Liver (tissue), 9 donors: Measurements from ENCODE around the gene GNG2. TPM values are rescaled to one million over a fixed set of nuclear protein-coding genes. Genes with fewer than 3 reads are reported as not detected.

Source experiments
- DNase-seq: peaks from one replicate; pipeline ENCODE4 v3.0.0-alpha.2; 2017; ENCODE audit warnings: low spot score
- H3K27ac ChIP-seq, 2 donors: one replicate each; pipeline ENCODE4 v1.7.0; 2013; ENCODE audit warnings: inconsistent platforms in 2 of 2, low read length in 2 of 2, control low read depth in 1 of 2, low read depth in 1 of 2, mild to moderate bottlenecking in 1 of 2
- H3K27me3 ChIP-seq, 4 donors: one replicate each; pipeline versions ENCODE4 v1.6.1 to v1.7.0; 2013; ENCODE audit warnings: low read length in 3 of 4, inconsistent platforms in 1 of 4, mild to moderate bottlenecking in 1 of 4, moderate library complexity in 1 of 4; ENCODE audit not compliant: control insufficient read depth in 4 of 4, insufficient read depth in 4 of 4
- H3K36me3 ChIP-seq, 4 donors: one replicate each; pipeline versions ENCODE4 v1.6.1 to v1.7.0; 2013; ENCODE audit warnings: low read length in 3 of 4, mild to moderate bottlenecking in 3 of 4, low read depth in 1 of 4, moderate library complexity in 1 of 4; ENCODE audit not compliant: control insufficient read depth in 4 of 4, insufficient read depth in 3 of 4
- H3K4me1 ChIP-seq, 4 donors: one replicate each; pipeline versions ENCODE4 v1.6.1 to v1.7.0; 2013; ENCODE audit warnings: low read length in 3 of 4, mild to moderate bottlenecking in 3 of 4, moderate library complexity in 1 of 4; ENCODE audit not compliant: control insufficient read depth in 4 of 4, insufficient read depth in 4 of 4
- H3K4me3 ChIP-seq, 3 donors: one replicate each; pipeline versions ENCODE4 v1.6.1 to v1.7.0; 2013; ENCODE audit warnings: low read length in 3 of 3, control low read depth in 1 of 3, low read depth in 1 of 3, mild to moderate bottlenecking in 1 of 3
- H3K9ac ChIP-seq, 2 donors: one replicate each; pipeline ENCODE4 v1.7.0; 2013; ENCODE audit warnings: low read length in 2 of 2, mild to moderate bottlenecking in 2 of 2, moderate library complexity in 2 of 2, control low read depth in 1 of 2, low read depth in 1 of 2
- H3K9me3 ChIP-seq, 4 donors: one replicate each; pipeline versions ENCODE4 v1.6.1 to v1.7.0; 2013; ENCODE audit warnings: low read length in 3 of 4; ENCODE audit not compliant: control insufficient read depth in 4 of 4
- EGR1 ChIP-seq, 2 donors: IDR thresholded peaks; 2 replicates each; pipeline ENCODE4 v1.6.1; 2016 to 2018; ENCODE audit warnings: antibody characterized with exemption in 2 of 2, low read depth in 2 of 2
- FOXA1 ChIP-seq: IDR thresholded peaks from 2 replicates; pipeline ENCODE4 v1.6.1; 2016; ENCODE audit warnings: antibody characterized with exemption
- FOXA2 ChIP-seq: IDR thresholded peaks from 2 replicates; pipeline ENCODE4 v1.6.1; 2016; ENCODE audit warnings: antibody characterized with exemption
- GABPA ChIP-seq, 2 donors: IDR thresholded peaks in 1 of 2; conservative IDR thresholded peaks in 1 of 2; 2 replicates each; pipeline ENCODE4 v1.6.1; 2016; ENCODE audit warnings: antibody characterized with exemption in 2 of 2, mild to moderate bottlenecking in 1 of 2, moderate library complexity in 1 of 2
- HNF4A ChIP-seq, 2 donors: conservative IDR thresholded peaks; 2 replicates each; pipeline ENCODE4 v1.6.1; 2016; ENCODE audit warnings: antibody characterized with exemption in 2 of 2, mild to moderate bottlenecking in 2 of 2
- HNF4G ChIP-seq: IDR thresholded peaks from 2 replicates; pipeline ENCODE4 v1.6.1; 2016; ENCODE audit warnings: antibody characterized with exemption
- RAD21 ChIP-seq, 2 donors: IDR thresholded peaks; 2 replicates each; pipeline ENCODE4 v1.6.1; 2016; ENCODE audit warnings: antibody characterized with exemption in 2 of 2, mild to moderate bottlenecking in 2 of 2
- RXRA ChIP-seq, 2 donors: IDR thresholded peaks; 2 replicates each; pipeline ENCODE4 v1.6.1; 2017 to 2018; ENCODE audit warnings: antibody characterized with exemption in 2 of 2, mild to moderate bottlenecking in 1 of 2
- SP1 ChIP-seq: IDR thresholded peaks from 2 replicates; pipeline ENCODE4 v1.6.1; 2018; ENCODE audit warnings: antibody characterized with exemption, mild to moderate bottlenecking
- TAF1 ChIP-seq: conservative IDR thresholded peaks from 2 replicates; pipeline ENCODE4 v1.6.1; 2016; ENCODE audit warnings: antibody characterized with exemption, mild to moderate bottlenecking
- YY1 ChIP-seq: IDR thresholded peaks from 2 replicates; pipeline ENCODE4 v1.6.1; 2016; ENCODE audit warnings: antibody characterized with exemption, mild to moderate bottlenecking
- WGBS: extraction: QIAGEN DNeasy Blood & Tissue Kit; methylation state at CpG from one replicate; pipeline ENCODE4 v1.1.7; 2013; 5-methylcytosine and 5-hydroxymethylcytosine counted together
- polyA plus RNA-seq, 2 donors: library from polyadenylated mRNA; stranded (reverse) in 1 of 2; unstranded in 1 of 2; fragments of 200-250 nt in 1 of 2; fragments of >200 nt in 1 of 2; fragmentation: Nextera tagmentation in 1 of 2; extraction: Ambion mirVana in 1 of 2; gene quantifications; one replicate each; pipeline versions ENCODE4 v1.2.1 to v1.2.3, GENCODE V29; 2013 to 2015
- total RNA-seq, 2 donors: library from RNA; depleted of rRNA; stranded (reverse); fragments of >200 nt; gene quantifications; one replicate each; pipeline ENCODE4 v1.2.3, GENCODE V29; 2014
- TF ChIP-seq, protein P1 (sequence below): IDR thresholded peaks from 2 replicates; pipeline ENCODE4 v1.6.1; 2016; ENCODE audit warnings: antibody characterized with exemption
- TF ChIP-seq, protein P2 (sequence below): fragments of 150-350 bp; IDR thresholded peaks from 2 replicates; pipeline ENCODE4 v1.5.1; 2017; ENCODE audit warnings: improper control_type of control experiment, low read depth, low read length; ENCODE audit not compliant: missing input control
- TF ChIP-seq, protein P3 (sequence below): IDR thresholded peaks from 2 replicates; pipeline ENCODE4 v1.6.1; 2016; ENCODE audit warnings: antibody characterized with exemption
- TF ChIP-seq, protein P4 (sequence below): IDR thresholded peaks from 2 replicates; pipeline ENCODE4 v1.6.1; 2016; ENCODE audit warnings: antibody characterized with exemption, mild to moderate bottlenecking
- TF ChIP-seq, protein P5 (sequence below): IDR thresholded peaks from 2 replicates; pipeline ENCODE4 v1.6.1; 2016; ENCODE audit warnings: antibody characterized with exemption
- donor health status: healthy.
- donor health status: healthy.
- donor health status: healthy.
- donor health status: healthy.
- donor health status: healthy.

GNG2 gene
- total and polyA plus RNA-seq, 4 donors: 3.5 to 11.2 (median 4.4) TPM

DNA sequence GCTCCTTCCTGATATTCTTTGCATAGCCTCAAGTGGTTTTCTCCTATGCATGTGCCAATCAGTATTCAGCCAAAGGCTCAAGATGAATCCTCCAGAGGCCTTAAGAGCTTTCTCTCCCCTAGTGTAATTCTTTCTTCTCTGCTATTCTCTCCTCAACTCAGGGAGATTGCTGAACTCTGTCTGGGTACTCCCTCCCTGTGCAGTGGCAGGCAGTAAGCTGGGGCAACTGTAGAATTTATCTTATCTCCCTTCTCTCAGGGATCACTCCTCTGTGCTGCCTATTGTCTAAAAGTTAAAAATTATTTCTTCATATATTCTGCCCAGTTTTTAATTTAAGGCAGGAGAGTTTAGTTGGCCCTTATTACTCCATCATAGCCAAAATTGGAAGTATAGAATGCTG lies 100.5 kb downstream of the GNG2 start:
- Histone ChIP-seq H3K4me1 (no peaks in the 10 kb centered on the region), H3K36me3 (peaks cover 0 to 3% (median 0%) of the 10 kb centered on the region in 4 donors), H3K9ac (no peak overlapping the region), H3K27ac (no peak overlapping the region), H3K27me3 (no peaks in the 10 kb centered on the region), H3K9me3 (peaks cover 0 to 15% (median 11%) of the 10 kb centered on the region in 4 donors), H3K4me3 (no peak overlapping the region)
- TF ChIP-seq SP1 (no peak), FOXA1 (no peak), GABPA (IDR thresholded peaks at IDR 0.05 in 1 of 2, conservative IDR thresholded peaks at IDR 0.05 in 1 of 2) (no peak), FOXA2 (no peak), EGR1 (IDR thresholded peaks at IDR 0.05; ENCODE audit: low read depth in 2 of 2) (no peak), HNF4G (no peak), TAF1 (no peak), RAD21 (IDR thresholded peaks at IDR 0.05) (no peak), RXRA (IDR thresholded peaks at IDR 0.05) (no peak), HNF4A (conservative IDR thresholded peaks at IDR 0.05) (no peak)
- TF ChIP-seq, protein P1, sequence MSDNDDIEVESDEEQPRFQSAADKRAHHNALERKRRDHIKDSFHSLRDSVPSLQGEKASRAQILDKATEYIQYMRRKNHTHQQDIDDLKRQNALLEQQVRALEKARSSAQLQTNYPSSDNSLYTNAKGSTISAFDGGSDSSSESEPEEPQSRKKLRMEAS: no peak
- TF ChIP-seq, protein P2, sequence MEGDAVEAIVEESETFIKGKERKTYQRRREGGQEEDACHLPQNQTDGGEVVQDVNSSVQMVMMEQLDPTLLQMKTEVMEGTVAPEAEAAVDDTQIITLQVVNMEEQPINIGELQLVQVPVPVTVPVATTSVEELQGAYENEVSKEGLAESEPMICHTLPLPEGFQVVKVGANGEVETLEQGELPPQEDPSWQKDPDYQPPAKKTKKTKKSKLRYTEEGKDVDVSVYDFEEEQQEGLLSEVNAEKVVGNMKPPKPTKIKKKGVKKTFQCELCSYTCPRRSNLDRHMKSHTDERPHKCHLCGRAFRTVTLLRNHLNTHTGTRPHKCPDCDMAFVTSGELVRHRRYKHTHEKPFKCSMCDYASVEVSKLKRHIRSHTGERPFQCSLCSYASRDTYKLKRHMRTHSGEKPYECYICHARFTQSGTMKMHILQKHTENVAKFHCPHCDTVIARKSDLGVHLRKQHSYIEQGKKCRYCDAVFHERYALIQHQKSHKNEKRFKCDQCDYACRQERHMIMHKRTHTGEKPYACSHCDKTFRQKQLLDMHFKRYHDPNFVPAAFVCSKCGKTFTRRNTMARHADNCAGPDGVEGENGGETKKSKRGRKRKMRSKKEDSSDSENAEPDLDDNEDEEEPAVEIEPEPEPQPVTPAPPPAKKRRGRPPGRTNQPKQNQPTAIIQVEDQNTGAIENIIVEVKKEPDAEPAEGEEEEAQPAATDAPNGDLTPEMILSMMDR: no peak
- DNase-seq: no peak

DNA sequence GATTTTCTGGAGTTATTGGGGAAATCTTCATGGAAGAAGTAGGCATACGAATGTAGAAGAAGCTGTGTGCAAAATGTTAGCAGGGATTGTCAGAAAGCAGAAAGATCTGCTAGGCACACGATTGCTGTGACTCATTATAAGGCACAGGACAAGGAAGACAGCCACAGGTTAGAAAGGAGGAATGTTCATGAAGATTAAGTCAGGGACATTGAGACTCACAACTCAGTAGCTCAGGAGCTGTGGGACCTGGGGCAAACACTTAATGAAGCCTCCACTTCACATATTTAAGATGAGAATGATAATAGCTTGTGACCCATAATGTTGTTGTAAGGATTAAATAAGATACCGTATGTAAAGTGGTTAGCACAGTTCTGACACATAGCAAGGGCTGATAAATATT lies 102.3 kb downstream of the GNG2 start:
- Histone ChIP-seq H3K27me3 (peaks cover 0 to 4% (median 0%) of the 10 kb centered on the region in 4 donors), H3K4me3 (no peak overlapping the region), H3K4me1 (no peaks in the 10 kb centered on the region), H3K36me3 (peaks cover 0 to 3% (median 0%) of the 10 kb centered on the region in 4 donors), H3K9ac (no peak overlapping the region), H3K27ac (no peak overlapping the region), H3K9me3 (peaks cover 0 to 15% (median 11%) of the 10 kb centered on the region in 4 donors)
- WGBS: 42% methylated on average over 3 of the region's 3 CpGs
- TF ChIP-seq FOXA2: no peak
- TF ChIP-seq TAF1: no peak
- TF ChIP-seq, protein P3, sequence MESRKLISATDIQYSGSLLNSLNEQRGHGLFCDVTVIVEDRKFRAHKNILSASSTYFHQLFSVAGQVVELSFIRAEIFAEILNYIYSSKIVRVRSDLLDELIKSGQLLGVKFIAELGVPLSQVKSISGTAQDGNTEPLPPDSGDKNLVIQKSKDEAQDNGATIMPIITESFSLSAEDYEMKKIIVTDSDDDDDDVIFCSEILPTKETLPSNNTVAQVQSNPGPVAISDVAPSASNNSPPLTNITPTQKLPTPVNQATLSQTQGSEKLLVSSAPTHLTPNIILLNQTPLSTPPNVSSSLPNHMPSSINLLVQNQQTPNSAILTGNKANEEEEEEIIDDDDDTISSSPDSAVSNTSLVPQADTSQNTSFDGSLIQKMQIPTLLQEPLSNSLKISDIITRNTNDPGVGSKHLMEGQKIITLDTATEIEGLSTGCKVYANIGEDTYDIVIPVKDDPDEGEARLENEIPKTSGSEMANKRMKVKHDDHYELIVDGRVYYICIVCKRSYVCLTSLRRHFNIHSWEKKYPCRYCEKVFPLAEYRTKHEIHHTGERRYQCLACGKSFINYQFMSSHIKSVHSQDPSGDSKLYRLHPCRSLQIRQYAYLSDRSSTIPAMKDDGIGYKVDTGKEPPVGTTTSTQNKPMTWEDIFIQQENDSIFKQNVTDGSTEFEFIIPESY: no peak
- TF ChIP-seq RXRA (IDR thresholded peaks at IDR 0.05): no peak
- TF ChIP-seq HNF4G: no peak
- no peak for TF ChIP-seq EGR1 (IDR thresholded peaks at IDR 0.05; ENCODE audit: low read depth in 2 of 2)
- TF ChIP-seq, protein P4, sequence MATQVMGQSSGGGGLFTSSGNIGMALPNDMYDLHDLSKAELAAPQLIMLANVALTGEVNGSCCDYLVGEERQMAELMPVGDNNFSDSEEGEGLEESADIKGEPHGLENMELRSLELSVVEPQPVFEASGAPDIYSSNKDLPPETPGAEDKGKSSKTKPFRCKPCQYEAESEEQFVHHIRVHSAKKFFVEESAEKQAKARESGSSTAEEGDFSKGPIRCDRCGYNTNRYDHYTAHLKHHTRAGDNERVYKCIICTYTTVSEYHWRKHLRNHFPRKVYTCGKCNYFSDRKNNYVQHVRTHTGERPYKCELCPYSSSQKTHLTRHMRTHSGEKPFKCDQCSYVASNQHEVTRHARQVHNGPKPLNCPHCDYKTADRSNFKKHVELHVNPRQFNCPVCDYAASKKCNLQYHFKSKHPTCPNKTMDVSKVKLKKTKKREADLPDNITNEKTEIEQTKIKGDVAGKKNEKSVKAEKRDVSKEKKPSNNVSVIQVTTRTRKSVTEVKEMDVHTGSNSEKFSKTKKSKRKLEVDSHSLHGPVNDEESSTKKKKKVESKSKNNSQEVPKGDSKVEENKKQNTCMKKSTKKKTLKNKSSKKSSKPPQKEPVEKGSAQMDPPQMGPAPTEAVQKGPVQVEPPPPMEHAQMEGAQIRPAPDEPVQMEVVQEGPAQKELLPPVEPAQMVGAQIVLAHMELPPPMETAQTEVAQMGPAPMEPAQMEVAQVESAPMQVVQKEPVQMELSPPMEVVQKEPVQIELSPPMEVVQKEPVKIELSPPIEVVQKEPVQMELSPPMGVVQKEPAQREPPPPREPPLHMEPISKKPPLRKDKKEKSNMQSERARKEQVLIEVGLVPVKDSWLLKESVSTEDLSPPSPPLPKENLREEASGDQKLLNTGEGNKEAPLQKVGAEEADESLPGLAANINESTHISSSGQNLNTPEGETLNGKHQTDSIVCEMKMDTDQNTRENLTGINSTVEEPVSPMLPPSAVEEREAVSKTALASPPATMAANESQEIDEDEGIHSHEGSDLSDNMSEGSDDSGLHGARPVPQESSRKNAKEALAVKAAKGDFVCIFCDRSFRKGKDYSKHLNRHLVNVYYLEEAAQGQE: no peak
- no peak for TF ChIP-seq SP1
- no peak for TF ChIP-seq GABPA (IDR thresholded peaks at IDR 0.05 in 1 of 2, conservative IDR thresholded peaks at IDR 0.05 in 1 of 2)
- TF ChIP-seq YY1: no peak
- TF ChIP-seq, protein P5, sequence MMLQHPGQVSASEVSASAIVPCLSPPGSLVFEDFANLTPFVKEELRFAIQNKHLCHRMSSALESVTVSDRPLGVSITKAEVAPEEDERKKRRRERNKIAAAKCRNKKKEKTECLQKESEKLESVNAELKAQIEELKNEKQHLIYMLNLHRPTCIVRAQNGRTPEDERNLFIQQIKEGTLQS: no peak
- DNase-seq: no peak
